K562 (cell line): ENCODE measurements around the gene SPACA9. TPM values are rescaled to one million over a fixed set of nuclear protein-coding genes. Genes with fewer than 3 reads are reported as not detected.

Experiments used
- ATAC-seq: fragments of 200-7000 bp; cut with Tn5 transposase; 3 replicates; pipeline ENCODE4 v1.9.1; 2020; ENCODE audit warnings: moderate library complexity
- BruUV-seq: library from RNA; stranded (reverse); fragments of 400-500 nt; replicated peaks from 2 replicates; lab custom pipeline; 2021; lab: Mats Ljungman, UMichigan
- CTCF ChIA-PET: fragments of 300-600 bp; formaldehyde crosslinking; extraction: SDS; loops from one replicate; lab custom pipeline; 2021; ENCODE audit warnings: low intra/inter-chr PET ratio; lab: Yijun Ruan, JAX
- POLR2A ChIA-PET: fragments of 300-600, 350-650 bp; sonication (Branson Sonifier 250); formaldehyde crosslinking; extraction: SDS; loops from one replicate; lab custom pipeline; 2021; ENCODE audit warnings: antibody characterized with exemption, inconsistent platforms; lab: Yijun Ruan, JAX
- DNase-seq, 4 experiments: peaks; one replicate each; pipeline versions ENCODE4 v3.0.0 to v3.0.0-alpha.2; 2011 to 2018; ENCODE audit warnings: low spot score in 3 of 4, mixed read lengths in 3 of 4; ENCODE audit errors: extremely low read depth in 1 of 4
- FAIRE-seq: peaks from 2 replicates; lab custom pipeline; 2011; peaks lifted over from hg19 to GRCh38; lab: Jason Lieb, UNC
- H2AFZ ChIP-seq: 2 replicates; pipeline ENCODE4 v1.6.0; 2011; ENCODE audit warnings: low read depth, low read length, control low read depth, inconsistent platforms
- H3K27ac ChIP-seq: fragments of 200-600 bp; 3 replicates; pipeline ENCODE4 v1.8.0; 2011; ENCODE audit warnings: low read depth, mild to moderate bottlenecking, control low read depth, inconsistent platforms, low read length, moderate library complexity, mixed read lengths; ENCODE audit errors: extremely low read depth
- H3K27me3 ChIP-seq, 2 experiments: fragments of 300-600 bp in 1 of 2; 2 replicates in 1 of 2; 3 replicates in 1 of 2; pipeline versions ENCODE4 v1.6.0 to v1.8.0; 2011; ENCODE audit warnings: inconsistent platforms in 2 of 2, low read length in 2 of 2, mild to moderate bottlenecking in 1 of 2, mixed read lengths in 1 of 2, moderate library complexity in 1 of 2; ENCODE audit not compliant: control insufficient read depth in 2 of 2, insufficient read depth in 2 of 2
- H3K36me3 ChIP-seq: fragments of 300-600 bp; 3 replicates; pipeline ENCODE4 v1.8.0; 2011; ENCODE audit warnings: mild to moderate bottlenecking, low read length, inconsistent platforms; ENCODE audit not compliant: control insufficient read depth, insufficient read depth
- H3K4me1 ChIP-seq, 2 experiments: fragments of 200-600 bp in 1 of 2; replicated peaks in 1 of 2; 2 replicates in 1 of 2; 3 replicates in 1 of 2; pipeline versions ENCODE4 v1.5.1 to v1.8.0; 2011; ENCODE audit warnings: inconsistent platforms in 2 of 2, low read length in 2 of 2, mild to moderate bottlenecking in 1 of 2, mixed read lengths in 1 of 2, moderate library complexity in 1 of 2; ENCODE audit not compliant: control insufficient read depth in 2 of 2, insufficient read depth in 2 of 2
- H3K4me2 ChIP-seq: 2 replicates; pipeline ENCODE4 v1.6.1; 2011; ENCODE audit warnings: low read length, control low read depth, inconsistent platforms, mixed read lengths; ENCODE audit not compliant: insufficient read depth
- H3K4me3 ChIP-seq: fragments of 200-600 bp; sonication (generic), shearing (Covaris generic); 2 replicates; pipeline ENCODE4 v1.5.1; 2016; ENCODE audit warnings: control low read depth, inconsistent platforms
- H3K79me2 ChIP-seq: fragments of 200-600 bp; 3 replicates; pipeline ENCODE4 v1.8.0; 2011; ENCODE audit warnings: low read length, inconsistent platforms; ENCODE audit not compliant: control insufficient read depth, insufficient read depth
- H3K9ac ChIP-seq, 2 experiments: 2 replicates each; pipeline versions ENCODE4 v1.6.0 to v1.6.1; 2011; ENCODE audit warnings: low read depth in 2 of 2, low read length in 2 of 2, control low read depth in 1 of 2, inconsistent platforms in 1 of 2, mild to moderate bottlenecking in 1 of 2, mixed read lengths in 1 of 2; ENCODE audit not compliant: insufficient read depth in 1 of 2
- H3K9me1 ChIP-seq: one replicate; pipeline ENCODE4 v1.6.0; 2011; ENCODE audit warnings: inconsistent platforms, mild to moderate bottlenecking, low read length, moderate library complexity; ENCODE audit not compliant: control insufficient read depth, insufficient read depth
- H3K9me3 ChIP-seq: replicated peaks from 2 replicates; pipeline ENCODE4 v1.5.1; 2011; ENCODE audit warnings: low read depth, low read length, inconsistent platforms; ENCODE audit not compliant: control insufficient read depth, insufficient read depth
- H4K20me1 ChIP-seq: replicated peaks from 2 replicates; pipeline ENCODE4 v1.6.1; 2011; ENCODE audit warnings: low read length, inconsistent platforms, mixed read lengths; ENCODE audit not compliant: control insufficient read depth, insufficient read depth
- CHD7 ChIP-seq: fragments of 200-600 bp; sonication (generic); IDR thresholded peaks from one replicate; pipeline ENCODE4 v1.6.1; 2012; ENCODE audit warnings: mild to moderate bottlenecking, low read depth, low read length, inconsistent platforms
- E4F1 ChIP-seq: fragments of 250-450 bp; sonication (Bioruptor Pico); IDR thresholded peaks from 2 replicates; pipeline ENCODE4 v1.5.0; 2021; ENCODE audit warnings: mild to moderate bottlenecking, borderline replicate concordance
- MLX ChIP-seq, 2 experiments: fragments of 450-650 bp in 1 of 2; sonication (generic) in 1 of 2; formaldehyde crosslinking; conservative IDR thresholded peaks; 2 replicates each; pipeline versions ENCODE4 v1.4.0 to v1.8.1; 2020 to 2022; ENCODE audit warnings: mild to moderate bottlenecking in 1 of 2, missing genetic modification reagents in 1 of 2
- NFE2 ChIP-seq: IDR thresholded peaks from 2 replicates; pipeline ENCODE4 v1.6.1; 2014; ENCODE audit warnings: antibody characterized with exemption, low read depth
- NFIC ChIP-seq: fragments of 450-650 bp; IDR thresholded peaks from 2 replicates; pipeline ENCODE4 v1.6.1; 2017; ENCODE audit warnings: mild to moderate bottlenecking, inconsistent platforms
- THRAP3 ChIP-seq: fragments of 450-650 bp; IDR thresholded peaks from 2 replicates; pipeline ENCODE4 v1.6.1; 2016; ENCODE audit warnings: mild to moderate bottlenecking, inconsistent platforms, borderline replicate concordance
- WGBS: fragments of 100-300 bp; shearing (Covaris generic); methylation state at CpG from one replicate; pipeline ENCODE4 v1.1.6; 2016; ENCODE audit warnings: low coverage, mixed read lengths; ENCODE audit not compliant: insufficient coverage; ENCODE audit errors: missing lambda C conversion rate; 5-methylcytosine and 5-hydroxymethylcytosine counted together
- in situ Hi-C: fragments of 300-500 bp; cut with MboI; formaldehyde crosslinking; loops from 4 replicates; pipeline ENCODE4 v1.15.0; 2018; ENCODE audit warnings: inconsistent platforms, mixed read lengths
- intact Hi-C: fragments of 100-400 bp; cut with micrococcal nuclease; formaldehyde crosslinking; loops from 2 replicates; pipeline ENCODE4 v1.14.2; 2022
- polyA plus RNA-seq, 8 experiments: library from polyadenylated mRNA; depleted of rRNA in 4 of 8; stranded (reverse) in 5 of 8; unstranded in 3 of 8; fragments of >200 nt; fragmentation: Nextera tagmentation in 2 of 8; fragmentation: Illumina TruSeq in 1 of 8; extraction: Ambion mirVana in 2 of 8; extraction: Trizol in 1 of 8; gene quantifications; 2 replicates each; pipeline versions ENCODE4 v1.2.1 to v1.2.3, GENCODE V29; 2011 to 2014; ENCODE audit warnings: inconsistent platforms in 1 of 8, missing spikeins in 1 of 8
- total RNA-seq, 7 experiments: library from RNA; depleted of rRNA in 6 of 7; stranded (reverse); fragments of >200 nt in 6 of 7; fragmentation: Illumina TruSeq in 2 of 7; extraction: Trizol in 2 of 7; gene quantifications; 2 replicates each; pipeline versions ENCODE4 v1.2.1 to v1.2.3, GENCODE V29; 2011 to 2021; ENCODE audit warnings: low replicate concordance in 1 of 7

SPACA9 gene
- total and polyA plus RNA-seq, 9 of the 15 experiments (the other 6 are each of a cell fraction or from before 2014, with no cell fraction given), result 0.06 to 0.51 (median 0.36) TPM

GRCh38 chr9:132885720-132886333 is 7.1 kb downstream of the SPACA9 start:
- in situ Hi-C loops (no loop called here), intact Hi-C loops (no loop called here)
- ChIA-PET CTCF (no interaction called here), POLR2A (interaction anchor here (1.0 to 1.1 kb wide), 3 partner anchors 9 to 13 kb away, joined by 3 to 5 read pairs (median 4); no protein-coding TSS in a partner anchor)
- no peak overlapping the region for H3K4me2 ChIP-seq
- WGBS, result 3% methylated on average over 9 of the region's 9 CpGs
- H4K20me1 ChIP-seq, result no peaks in the 10 kb centered on the region; the same call in 1 of the 2 replicates
- no peaks in the 10 kb centered on the region for H3K9me1 ChIP-seq
- no peak overlapping the region for H2AFZ ChIP-seq
- H3K27me3 ChIP-seq, result peaks cover 40 to 65% of the 10 kb centered on the region in 2 experiments
- no peaks in the 10 kb centered on the region for H3K79me2 ChIP-seq
- peak; percentile 58 for TF ChIP-seq NFIC
- no peak for TF ChIP-seq NFE2
- no peak for TF ChIP-seq MLX (CRISPR knock-in tag; conservative IDR thresholded peaks at IDR 0.05)
- no peak for TF ChIP-seq CHD7
- TF ChIP-seq E4F1 (CRISPR knock-in tag), result no peak
- TF ChIP-seq THRAP3, result no peak
- BruUV-seq, result no TSS peak
- H3K27ac ChIP-seq, result no peak overlapping the region
- no peak overlapping the region for H3K4me3 ChIP-seq
- H3K36me3 ChIP-seq, result no peaks in the 10 kb centered on the region
- no peaks in the 10 kb centered on the region for H3K9me3 ChIP-seq
- peaks cover 0 to 3% of the 10 kb centered on the region in 2 experiments; a peak in 3 of 5 replicates for H3K4me1 ChIP-seq
- H3K9ac ChIP-seq, result no peak overlapping the region
- FAIRE-seq, result peak; percentile 35
- ATAC-seq, result peak; percentile 13; the same call in 2 of the 3 replicates
- DNase-seq, result no peak
